ENCODE results near the gene MPZL1. TPM values are rescaled to one million over a fixed set of nuclear protein-coding genes. Genes with fewer than 3 reads are reported as not detected.

The MPZL1 gene
- total and polyA plus RNA-seq, 2 of the 13 experiments (the other 11 are each of a cell fraction or from before 2014, with no cell fraction given) = 38.0 to 68.7 TPM

GRCh38 chr1:167676916-167677848, 44.6 kb upstream of the MPZL1 start (continued):
- TF ChIP-seq AKNA (CRISPR knock-in tag; IDR thresholded peaks at IDR 0.05; ENCODE audit: borderline replicate concordance) (no peak), PAXIP1 (CRISPR knock-in tag; conservative IDR thresholded peaks at IDR 0.05) (no peak), GFI1 (CRISPR knock-in tag; IDR thresholded peaks at IDR 0.05; ENCODE audit: borderline replicate concordance) (no peak), FOXM1 (CRISPR knock-in tag; IDR thresholded peaks at IDR 0.05) (no peak), MTA3 (CRISPR knock-in tag; IDR thresholded peaks at IDR 0.05) (no peak)
